Activated naive CD4-positive, alpha-beta T cell treated with anti-CD3 and anti-CD28 coated beads, Interleukin-2, amount 50 U/mL, for 16 hours (primary cell): ENCODE results near the gene OSBPL2.
A peak's percentile ranks its signal among the peaks of the same experiment; 100 is the strongest.

Experiments used
- DNase-seq: peaks from one replicate; pipeline ENCODE4 v3.0.0-alpha.2; 2020

Gene OSBPL2

DNA sequence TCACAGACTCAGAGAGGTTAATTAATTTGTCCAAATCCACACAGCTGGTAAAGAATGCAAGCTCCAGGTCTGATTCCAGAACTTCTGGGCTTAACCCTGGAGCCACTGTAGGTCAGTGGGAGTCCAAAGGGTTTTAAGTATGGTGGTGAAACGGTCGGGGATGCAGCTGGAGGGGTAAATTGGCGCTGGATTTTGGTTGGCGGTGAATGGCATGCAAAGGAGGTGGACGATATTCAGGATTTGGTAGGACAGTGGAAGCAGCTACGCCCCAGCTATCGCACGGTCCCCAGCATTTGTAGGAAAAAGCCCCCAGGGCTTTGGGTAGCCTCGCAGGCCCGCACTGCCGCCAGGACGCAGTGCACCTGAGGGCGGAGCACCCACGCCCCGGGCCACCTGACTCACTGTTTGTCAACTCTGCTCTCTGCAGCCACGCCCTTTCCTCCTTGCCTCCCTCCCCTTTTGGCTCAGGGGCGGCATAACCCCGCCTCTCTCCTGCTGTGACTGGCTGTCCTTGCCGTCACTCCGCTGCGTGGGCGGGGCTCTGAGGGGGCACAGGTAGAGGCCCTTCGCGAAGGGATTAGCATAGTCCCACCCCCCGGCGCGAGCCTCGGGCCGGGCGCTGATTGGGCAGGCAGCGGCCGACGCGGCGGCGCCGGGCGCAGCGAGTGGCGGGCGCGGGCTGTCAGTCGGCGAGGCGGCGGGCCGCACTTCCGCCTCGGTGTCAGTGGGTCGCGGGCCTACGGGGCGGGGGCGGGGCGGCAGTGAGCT, at the start of gene OSBPL2:
Gene OSBPL2, plus strand, starts transcription at position 721 of the 768 bp plus-strand sequence. CDS start 17,664 bp downstream, outside the sequence.
- DNase-seq: peak; percentile 100

DNA sequence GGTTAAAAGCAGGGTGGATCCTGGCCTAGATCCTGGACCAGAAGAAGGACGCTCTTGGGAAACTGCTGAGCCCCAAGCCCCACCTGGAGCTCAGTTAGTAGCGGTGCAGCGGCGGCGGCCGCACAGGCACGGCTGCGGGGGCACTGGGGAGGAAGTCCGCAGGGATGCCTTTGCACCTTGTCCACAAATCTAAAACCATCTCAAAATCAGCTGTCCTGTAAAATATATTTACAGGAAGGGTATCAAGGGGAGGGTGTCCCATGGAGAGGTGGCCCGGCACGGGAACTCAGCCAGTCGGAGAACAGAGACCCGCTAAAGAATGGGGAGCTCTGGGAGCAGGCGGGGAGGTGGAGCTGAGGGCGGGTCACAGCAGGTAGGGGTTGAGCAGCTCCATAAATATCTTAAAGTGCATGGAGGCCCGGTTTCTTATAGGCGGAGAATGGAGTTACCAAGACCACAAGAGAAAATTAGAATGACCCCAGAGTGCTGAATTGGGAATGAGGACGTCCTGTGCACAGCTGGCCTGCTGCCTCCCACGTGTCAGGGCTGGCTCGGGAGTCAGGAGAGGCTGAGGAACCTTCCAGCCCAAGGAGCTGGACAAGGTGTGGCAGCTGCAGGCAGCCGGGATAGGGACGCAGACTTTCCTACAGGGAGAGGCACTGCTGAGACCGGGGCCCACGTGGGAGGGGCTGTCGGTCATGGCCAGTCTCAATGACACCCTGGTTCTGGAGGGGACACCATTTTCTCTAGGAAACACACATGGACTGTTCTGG, 47.5 kb upstream of the OSBPL2 start:
- DNase-seq: no peak

DNA sequence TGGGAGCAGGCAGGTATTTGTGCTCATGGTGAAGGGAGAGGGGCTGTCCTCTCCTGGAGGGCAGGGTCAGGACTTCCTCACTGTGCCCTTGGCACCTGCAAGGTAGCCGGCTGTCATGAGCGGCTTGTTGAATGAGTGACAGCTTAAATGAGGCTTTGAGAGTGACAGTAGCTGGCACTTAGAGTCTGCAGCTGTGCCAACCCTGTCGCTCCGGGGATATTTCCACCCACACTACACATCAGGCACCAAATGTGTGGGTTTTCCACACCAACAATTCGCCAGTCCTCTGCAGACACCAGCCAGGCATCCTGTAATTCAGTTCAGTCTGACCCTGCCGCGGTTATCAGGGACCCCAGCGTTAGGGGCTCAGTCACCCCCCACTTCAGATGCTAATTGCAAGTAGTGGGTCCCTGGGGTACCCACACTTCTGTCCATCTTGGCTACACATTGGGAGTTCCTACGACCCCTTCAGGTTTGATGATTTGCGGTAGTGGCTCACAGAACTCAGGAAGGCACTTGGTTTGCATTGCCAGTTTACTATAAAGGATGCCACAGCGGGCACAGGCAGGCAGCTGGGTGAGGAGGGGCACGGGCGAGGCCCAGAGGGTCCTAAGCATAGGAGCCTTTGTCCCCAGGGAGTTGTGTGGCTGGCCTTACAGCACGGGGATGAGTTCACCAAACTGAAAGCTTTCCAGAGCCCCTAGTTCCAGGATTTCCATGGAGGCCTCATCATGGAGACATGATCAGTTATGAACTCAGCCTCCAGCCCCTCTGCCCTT, 46.4 kb upstream of the OSBPL2 start:
- DNase-seq: no peak

DNA sequence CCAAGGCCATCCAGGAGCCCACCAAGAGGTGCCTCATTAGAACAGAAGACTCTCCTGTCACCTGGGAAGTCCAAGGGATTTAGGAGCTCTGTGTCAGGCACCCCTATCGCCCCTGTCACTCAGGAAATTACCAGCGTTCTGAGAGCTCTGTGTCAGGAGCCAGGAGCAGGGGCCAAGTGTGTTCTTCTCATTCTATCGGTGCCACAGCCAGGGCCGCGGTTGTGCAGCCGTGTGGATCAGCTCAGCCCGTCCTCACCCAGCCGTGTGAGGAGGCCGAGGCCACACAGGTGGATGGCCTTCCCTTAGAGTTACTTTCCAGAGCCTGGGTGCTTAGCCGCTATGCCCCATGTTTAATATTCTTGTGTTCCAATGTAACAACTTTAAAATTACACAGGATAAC, 45.7 kb upstream of the OSBPL2 start:
- no peak for DNase-seq

DNA sequence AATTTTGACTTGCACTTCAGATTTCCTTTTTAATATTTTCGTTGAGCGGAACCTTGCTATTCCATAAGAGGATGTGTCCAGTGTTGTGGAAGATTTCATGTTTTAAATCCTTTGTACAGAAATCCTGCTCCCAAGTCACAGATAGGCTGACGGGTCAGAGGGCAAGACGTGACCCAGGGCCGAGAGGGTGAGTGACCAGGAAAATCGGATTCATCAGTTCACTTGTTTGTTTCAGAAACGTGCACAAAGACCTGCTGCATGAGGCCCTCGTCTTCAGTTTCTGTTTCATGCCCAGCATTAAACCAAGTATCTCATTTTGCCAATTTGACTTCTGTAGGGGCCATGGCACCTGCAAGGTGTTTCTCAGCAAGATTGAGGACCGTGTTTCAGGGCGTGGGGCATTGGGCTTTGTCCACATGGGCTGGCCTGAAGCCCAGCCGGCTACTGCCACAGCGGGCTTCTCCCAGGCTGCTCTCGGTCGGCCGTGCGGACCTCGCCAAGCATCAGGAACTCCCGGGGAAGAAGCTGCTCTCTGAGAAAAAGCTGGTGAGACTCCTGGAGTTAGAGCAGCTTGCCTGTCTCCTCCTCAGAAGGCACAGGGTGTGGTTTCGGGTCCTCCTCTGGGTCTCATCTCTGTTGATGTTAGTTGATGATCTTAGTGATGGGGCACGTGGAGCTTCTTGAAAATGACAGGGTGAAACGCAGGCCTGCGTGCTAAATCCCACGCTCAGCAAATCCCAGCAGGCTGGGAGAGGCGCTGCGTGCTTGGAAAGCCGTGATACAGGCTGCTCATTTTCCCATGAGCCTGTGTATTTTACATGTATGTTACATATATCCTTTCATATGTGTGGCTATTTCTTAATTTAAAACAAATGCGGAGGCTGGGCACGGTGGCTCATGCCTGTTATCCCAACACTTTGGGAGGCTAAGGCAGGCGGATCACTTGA, 45.0 kb upstream of the OSBPL2 start:
- no peak for DNase-seq

DNA sequence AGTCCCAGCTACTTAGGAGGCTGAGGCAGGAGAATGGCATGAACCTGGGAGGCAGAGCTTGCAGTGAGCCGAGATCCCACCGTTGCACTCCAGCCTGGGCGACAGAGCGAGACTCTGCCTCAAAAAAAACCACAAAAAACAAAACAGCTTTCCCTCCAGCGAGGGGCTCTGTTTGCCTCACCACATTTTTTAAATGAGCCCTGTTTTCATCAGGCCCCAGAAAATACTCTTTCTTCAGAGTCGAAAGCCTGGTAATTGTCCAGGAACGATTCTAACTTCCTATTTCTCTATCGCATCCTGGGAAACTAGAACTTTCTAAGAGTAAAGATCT, 43.3 kb upstream of the OSBPL2 start:
- no peak for DNase-seq

DNA sequence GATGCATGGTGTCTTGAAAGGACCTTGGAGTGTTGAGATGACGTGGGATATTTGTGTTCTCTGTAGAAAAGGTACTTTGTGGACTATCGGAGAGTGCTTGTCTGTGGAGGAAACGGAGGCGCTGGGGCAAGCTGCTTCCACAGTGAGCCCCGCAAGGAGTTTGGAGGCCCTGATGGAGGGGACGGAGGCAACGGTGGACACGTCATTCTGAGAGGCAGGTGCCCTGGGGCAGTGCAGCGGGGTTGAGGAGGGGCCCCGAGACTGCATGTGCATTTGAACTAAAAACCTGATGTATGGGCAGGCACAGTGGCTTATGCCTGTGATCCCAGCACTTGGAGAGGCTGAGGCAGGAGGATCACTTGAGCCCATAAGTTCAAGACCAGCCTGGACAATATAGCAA, 42.6 kb upstream of the OSBPL2 start:
- DNase-seq: no peak

DNA sequence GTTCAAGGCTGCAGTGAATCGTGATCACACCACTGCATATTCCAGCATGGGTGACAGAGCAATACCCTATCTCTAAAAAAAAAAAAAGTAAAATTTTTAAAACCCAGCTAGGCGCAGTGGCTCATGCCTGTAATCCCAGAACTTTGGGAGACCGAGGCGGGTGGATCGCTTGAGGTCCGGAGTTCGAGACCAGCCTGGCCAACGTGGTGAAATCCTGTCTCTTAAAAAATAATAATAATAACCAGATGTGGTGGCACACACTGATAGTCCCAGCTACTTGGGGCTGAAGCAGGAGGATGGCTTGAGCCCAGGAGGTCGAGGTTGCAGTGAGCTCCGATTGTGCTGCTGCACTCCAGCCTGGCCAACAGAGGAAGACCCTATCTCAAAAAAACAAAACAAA, 42.0 kb upstream of the OSBPL2 start:
- no peak for DNase-seq

DNA sequence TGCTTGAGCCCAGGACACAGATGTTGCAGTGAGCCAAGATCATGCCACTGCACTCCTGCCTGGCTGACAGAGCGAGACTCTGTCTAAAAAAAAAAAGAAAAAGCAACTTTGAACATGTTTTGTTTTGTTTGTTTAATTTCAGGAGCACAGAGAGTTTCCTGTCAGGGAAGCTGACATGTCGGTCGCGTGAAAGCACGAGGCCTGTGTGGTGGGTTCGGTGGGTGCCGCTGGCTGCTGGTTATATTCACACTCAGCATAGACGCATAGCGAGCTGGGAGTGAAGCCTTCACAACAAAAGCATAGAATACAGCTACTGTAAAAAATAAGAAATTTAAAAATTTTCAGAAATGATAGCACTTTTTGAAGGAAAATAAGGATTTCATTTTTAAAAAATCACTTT, 41.0 kb upstream of the OSBPL2 start:
- no peak for DNase-seq

DNA sequence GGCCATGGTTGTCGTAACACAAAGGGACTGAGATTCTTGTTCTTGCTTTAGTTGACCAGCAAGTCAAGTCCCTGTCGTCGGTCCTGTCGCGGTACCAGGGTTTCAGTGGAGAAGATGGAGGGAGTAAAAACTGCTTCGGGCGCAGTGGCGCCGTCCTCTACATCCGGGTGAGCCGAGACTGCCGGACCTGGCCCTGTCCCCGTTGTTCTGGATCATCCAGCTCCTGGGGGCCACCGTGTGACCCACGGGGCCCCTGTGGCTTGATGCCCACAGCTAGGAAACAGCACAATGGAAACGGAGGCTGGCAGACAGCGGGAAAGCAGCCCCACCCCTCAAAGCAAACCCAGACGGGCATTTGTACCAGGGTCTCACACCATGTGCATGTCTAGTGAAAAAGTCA, 40.5 kb upstream of the OSBPL2 start:
- no peak for DNase-seq

DNA sequence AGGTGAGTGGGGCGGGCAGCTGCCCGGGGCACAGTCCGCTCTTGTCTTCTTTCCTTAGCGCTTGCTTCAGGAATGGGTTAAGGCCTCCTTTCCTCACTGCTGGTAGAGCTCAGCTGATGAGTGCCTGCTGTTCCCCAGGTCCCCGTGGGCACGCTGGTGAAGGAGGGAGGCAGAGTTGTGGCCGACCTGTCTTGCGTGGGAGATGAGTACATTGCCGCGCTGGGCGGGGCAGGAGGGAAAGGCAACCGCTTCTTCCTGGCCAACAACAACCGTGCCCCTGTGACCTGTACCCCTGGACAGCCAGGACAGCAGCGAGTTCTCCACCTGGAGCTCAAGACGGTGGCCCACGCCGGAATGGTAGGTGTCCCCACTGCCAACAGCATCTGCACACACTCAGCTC, 39.8 kb upstream of the OSBPL2 start:
- DNase-seq: no peak

DNA sequence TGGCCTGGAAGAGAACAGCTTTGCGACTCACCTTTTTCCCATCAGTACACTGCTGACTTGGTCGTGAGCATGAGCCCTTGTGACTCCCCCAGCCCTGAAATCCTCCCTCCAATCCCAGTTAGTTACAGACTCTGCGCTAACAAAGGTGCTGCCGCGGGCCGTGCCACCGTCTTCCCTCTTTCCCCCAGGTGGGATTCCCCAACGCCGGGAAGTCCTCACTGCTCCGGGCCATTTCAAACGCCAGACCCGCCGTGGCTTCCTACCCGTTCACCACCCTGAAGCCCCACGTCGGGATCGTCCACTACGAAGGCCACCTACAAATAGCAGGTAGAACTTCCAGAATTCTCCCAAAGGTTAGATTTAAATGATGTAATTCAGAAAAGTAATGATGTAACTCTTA, 39.4 kb upstream of the OSBPL2 start:
- DNase-seq: no peak

DNA sequence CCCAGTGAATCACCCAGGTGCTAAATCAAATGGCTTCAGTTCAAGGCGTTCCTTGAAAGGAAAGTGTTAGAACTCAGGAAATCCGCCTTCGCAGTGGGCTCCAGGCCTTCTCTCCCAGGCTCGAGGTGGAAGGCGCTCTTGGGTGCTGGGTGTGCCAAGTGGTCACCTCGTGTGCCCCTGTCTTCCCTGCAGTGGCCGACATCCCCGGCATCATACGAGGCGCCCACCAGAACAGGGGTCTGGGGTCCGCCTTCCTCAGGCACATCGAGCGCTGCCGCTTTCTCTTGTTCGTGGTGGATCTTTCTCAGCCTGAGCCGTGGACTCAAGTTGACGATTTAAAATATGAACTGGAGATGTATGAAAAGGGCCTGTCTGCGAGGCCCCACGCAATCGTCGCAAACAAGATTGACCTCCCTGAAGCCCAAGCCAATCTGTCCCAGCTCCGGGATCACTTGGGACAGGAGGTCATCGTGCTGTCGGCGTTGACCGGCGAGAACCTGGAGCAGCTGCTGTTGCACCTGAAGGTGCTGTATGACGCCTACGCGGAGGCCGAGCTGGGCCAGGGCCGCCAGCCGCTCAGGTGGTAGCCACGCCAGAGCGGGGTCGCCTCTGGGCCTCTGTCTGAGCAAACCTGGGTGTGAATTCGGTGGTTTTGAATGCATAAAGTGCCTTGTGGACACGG, 37.7 kb upstream of the OSBPL2 start:
- no peak for DNase-seq

DNA sequence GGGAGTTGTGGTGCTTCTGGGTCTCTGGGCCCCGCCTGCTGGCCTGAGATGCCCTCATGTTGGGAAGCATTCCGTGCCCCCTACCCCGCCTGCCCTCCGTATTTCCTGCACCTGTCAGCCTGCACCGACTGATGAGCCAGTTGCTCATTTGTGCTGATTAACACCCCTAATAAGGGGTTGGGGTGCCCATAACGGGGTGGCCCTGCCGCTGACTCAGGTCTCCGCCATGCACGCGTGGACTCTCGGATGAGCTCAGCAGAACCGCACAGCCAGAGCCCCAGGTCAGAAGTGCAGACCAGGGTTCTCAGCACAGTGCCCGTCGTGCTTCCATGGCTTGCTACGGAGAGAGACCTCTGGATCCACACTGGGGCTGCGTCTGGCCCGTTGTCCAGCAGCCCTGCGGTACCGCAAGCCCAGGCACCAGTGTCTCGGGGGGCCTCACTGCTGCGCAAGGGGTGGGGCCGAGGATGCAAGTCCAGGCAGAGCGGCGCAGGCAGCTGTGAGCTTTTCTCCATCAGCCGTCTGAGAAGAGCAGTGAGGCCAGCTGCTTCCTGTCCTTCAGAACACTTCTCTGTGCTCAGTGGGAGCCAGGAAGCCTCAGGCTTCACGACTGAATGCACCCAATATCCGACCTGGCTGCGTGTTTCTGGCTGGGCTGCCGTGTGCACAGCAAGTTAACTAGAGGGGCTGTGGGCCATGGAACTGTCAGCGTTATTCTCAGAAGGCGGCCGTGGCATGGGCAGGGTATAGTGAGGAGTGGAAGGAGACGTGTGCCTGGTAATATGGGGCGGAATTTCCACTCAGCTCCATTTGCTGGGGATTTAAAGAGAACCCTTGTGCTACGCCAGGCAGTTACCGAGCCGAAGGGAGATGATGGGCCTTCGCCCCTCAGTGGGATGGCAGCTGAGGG, 36.9 kb upstream of the OSBPL2 start:
- DNase-seq: no peak

DNA sequence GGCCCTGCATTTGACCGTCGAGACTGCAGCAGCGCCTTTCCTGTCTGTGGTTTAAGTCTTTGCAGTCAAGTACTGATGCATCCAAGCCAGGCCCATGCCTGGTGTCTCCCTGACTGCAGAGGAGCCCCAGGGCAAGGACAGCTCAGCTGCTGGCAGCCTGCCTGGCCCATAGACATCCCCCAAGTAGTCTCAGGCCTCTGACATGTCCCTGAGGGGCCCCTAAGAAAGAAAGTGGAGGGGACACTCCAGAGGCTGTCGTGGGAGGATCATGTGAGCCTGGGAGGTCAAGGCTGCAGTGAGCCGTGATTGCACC, 36.3 kb upstream of the OSBPL2 start:
- no peak for DNase-seq

DNA sequence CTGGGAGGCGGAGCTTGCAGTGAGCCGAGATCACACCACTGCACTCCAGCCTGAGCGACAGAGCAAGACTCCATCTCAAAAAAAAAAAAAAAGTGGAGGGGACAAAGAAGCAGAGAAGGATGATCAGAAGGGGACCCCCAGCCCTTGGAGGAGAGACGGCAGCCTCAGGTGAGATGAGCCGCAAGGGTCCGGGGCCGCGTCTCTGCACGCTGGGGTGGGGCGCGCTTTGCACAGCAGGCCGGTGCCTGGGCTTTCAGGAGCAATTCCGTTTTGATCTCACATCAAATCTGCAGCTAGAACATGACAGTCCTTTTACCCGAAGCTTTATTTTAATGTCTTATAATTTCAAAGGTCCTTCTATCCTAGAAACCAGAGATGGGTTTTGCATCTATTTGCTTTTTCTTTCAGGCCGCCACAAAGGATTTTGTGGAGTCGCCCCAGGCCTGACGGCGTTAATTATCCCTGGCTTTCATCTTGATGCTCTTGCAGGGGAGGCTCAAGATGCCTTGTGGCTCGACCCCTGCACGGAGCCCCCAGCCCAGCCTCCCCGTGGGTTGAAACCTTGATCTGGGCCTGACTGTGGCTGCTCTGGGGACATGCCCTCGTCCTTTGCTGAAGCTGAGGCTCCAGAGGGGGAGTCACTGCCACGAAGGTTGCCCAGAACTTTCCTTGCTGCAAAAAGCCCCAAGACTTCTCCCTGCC, 35.5 kb upstream of the OSBPL2 start:
- no peak for DNase-seq

DNA sequence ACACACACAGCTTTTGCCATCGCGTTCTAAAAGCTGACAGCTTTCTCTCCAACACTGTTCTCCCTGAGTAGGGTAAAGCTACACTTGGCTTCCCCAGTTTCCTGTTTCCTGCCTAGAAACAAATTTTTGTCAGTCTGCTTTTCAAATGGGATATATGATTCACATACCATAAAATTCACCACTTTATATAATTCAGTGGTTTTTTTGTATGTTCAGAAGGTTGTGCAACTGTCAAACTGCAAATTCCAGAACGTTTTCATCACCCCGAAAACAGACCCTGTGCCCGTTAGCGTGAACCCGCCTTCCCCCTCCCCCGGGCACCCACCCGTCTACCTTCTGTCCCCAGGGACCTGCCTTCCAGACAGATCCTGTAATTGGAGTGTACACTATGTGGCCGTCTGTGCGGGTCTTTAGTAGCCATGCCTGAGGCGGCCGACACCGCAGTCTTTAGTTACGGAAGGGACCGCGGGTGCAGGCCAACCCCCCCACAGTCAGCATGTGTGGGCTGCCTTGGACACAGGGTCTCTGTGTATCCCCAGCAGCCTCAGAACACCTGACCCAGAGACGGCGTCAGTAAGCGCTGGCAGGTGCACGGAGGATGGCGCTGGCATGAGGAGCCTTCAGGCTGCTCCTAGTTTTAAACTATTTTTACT, 34.8 kb upstream of the OSBPL2 start:
- no peak for DNase-seq

DNA sequence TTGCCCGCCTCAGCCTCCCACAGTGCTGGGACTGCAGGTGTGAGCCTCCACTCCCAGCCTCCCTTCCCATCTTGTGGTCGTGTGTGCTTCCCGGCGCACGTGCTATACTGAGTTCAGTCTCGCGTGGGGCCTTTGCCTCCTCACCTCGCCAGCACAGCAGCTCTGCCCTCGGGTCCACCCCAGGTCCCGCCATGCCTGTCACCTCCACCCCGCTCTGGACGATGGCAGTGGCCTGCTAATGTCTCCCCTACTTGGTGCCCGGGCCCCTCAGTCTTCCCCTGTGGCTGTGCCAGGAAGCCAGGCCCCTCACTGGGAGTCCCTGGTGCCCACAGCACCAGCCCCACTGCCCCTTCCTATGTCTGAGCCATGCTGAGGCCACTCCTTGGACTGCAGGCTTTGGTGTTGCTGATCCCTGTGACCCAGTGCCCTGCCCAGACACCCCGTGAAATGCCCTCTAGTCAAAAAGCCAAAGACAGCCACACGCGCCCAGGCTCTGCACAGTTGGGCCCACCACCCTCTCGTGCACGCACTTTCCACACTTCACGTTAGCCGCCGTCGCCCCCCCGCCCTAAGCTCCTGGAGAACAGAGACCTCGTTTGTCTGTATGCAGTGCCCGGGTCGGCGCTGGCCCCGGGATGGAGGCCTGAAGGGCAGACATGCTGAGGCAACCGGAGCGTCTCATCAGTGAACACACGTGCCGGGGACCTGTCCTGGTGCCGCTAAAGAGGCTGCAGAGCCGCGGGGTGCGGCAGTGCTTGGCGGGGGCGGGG, 32.5 kb upstream of the OSBPL2 start:
- DNase-seq: no peak

DNA sequence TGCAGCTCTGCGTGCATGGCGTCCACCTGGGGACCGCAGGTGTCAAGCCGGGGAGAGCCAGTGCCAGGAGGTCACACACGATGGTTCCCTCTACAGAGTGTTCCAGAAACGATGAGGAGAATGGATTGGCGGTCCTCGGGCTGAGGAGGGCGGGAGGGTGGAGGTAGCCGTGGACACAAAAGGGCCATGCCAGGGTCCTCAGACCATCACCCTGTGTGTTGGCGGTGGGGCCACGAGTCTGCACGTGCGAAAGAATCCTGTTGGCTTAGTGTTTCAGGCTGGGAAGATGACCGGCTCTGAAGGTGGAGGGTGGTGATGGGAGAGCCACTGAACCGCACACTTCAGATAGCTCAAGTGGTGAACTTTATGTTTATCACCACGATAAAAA, 31.9 kb upstream of the OSBPL2 start:
- DNase-seq: no peak
